ENCODE data around the gene B3GNT4.
"Not testable (repeated sequence)": the region's sequence is repeated elsewhere in the genome, so short reads cannot be mapped to it uniquely, and the experiment has no call there.

The B3GNT4 gene

GRCh38 chr12:122203301-122204166, at the start of gene B3GNT4:
B3GNT4 (plus strand) TSS chr12:122203709; CDS start chr12:122204619, 910 bp downstream.
- DNase-seq (ENCODE audit: low read depth in 2 of 2) = peak in 1 of 2 donors; percentile 66

- DNase-seq (ENCODE audit: low read depth in 2 of 2) = no peak
These were observed 47.8 kb upstream of the B3GNT4 start for GRCh38 chr12:122155705-122156104.

GRCh38 chr12:122158700-122159285, 44.7 kb upstream of the B3GNT4 start:
- DNase-seq (ENCODE audit: low read depth in 2 of 2) = no peak

- no peak for DNase-seq (ENCODE audit: low read depth in 2 of 2)
These were observed 43.6 kb upstream of the B3GNT4 start for GRCh38 chr12:122159882-122160281.

- no peak for DNase-seq (ENCODE audit: low read depth in 2 of 2)
These were observed 42.7 kb upstream of the B3GNT4 start for GRCh38 chr12:122160761-122161160.

- no peak for DNase-seq (ENCODE audit: low read depth in 2 of 2)
These were observed 41.8 kb upstream of the B3GNT4 start for GRCh38 chr12:122161682-122162081.

- no peak for DNase-seq (ENCODE audit: low read depth in 2 of 2)
These were observed 40.5 kb upstream of the B3GNT4 start for GRCh38 chr12:122162976-122163375.

- peak; percentile 23 to 47 for DNase-seq (ENCODE audit: low read depth in 2 of 2)
These were observed 36.8 kb upstream of the B3GNT4 start for GRCh38 chr12:122166422-122167349.

- no peak for DNase-seq (ENCODE audit: low read depth in 2 of 2)
These were observed 36.1 kb upstream of the B3GNT4 start for GRCh38 chr12:122167356-122167925.

GRCh38 chr12:122168492-122168891, 35.0 kb upstream of the B3GNT4 start:
- no peak for DNase-seq (ENCODE audit: low read depth in 2 of 2)

- DNase-seq (ENCODE audit: low read depth in 2 of 2) = no peak
These were observed 32.1 kb upstream of the B3GNT4 start for GRCh38 chr12:122171399-122171798.

- no peak for DNase-seq (ENCODE audit: low read depth in 2 of 2)
These were observed 31.1 kb upstream of the B3GNT4 start for GRCh38 chr12:122172262-122172939.

- peak in 1 of 2 donors; percentile 41 for DNase-seq (ENCODE audit: low read depth in 2 of 2)
These were observed 29.2 kb upstream of the B3GNT4 start, which contains the start of gene IL31 for GRCh38 chr12:122174155-122174845. IL31 (minus strand) TSS chr12:122174221; CDS start chr12:122174172, 49 bp downstream.

GRCh38 chr12:122176473-122176872, 27.0 kb upstream of the B3GNT4 start:
- DNase-seq (ENCODE audit: low read depth in 2 of 2) = not testable (repeated sequence)

- no peak for DNase-seq (ENCODE audit: low read depth in 2 of 2)
These were observed 20.5 kb upstream of the B3GNT4 start, which contains the start of gene LRRC43 for GRCh38 chr12:122182887-122183587. LRRC43 (plus strand) TSS chr12:122183123; CDS start chr12:122183145, 22 bp downstream.

GRCh38 chr12:122183588-122183940, 19.9 kb upstream of the B3GNT4 start:
- no peak for DNase-seq (ENCODE audit: low read depth in 2 of 2)

- no peak for DNase-seq (ENCODE audit: low read depth in 2 of 2)
These were observed 19.0 kb upstream of the B3GNT4 start for GRCh38 chr12:122184517-122184916.

GRCh38 chr12:122185079-122185478, 18.4 kb upstream of the B3GNT4 start:
- DNase-seq (ENCODE audit: low read depth in 2 of 2) = no peak

- no peak for DNase-seq (ENCODE audit: low read depth in 2 of 2)
These were observed 17.9 kb upstream of the B3GNT4 start for GRCh38 chr12:122185494-122186082.

Measured in stimulated activated CD4-positive, alpha-beta T cell treated with anti-CD3 and anti-CD28 coated beads, Interleukin-15, amount 100 ng/mL, for 48 hours (primary cell).